GM23248 (cell line): ENCODE data around the gene PTPRR.

ENCODE experiments used
- EZH2 ChIP-seq: fragments of 200-600 bp; sonication (generic); IDR thresholded peaks from 2 replicates; pipeline ENCODE4 v1.6.1; 2018; ENCODE audit warnings: antibody characterized with exemption, mild to moderate bottlenecking; ENCODE audit not compliant: insufficient read depth, poor library complexity, severe bottlenecking
- EZH2phosphoT487 ChIP-seq: fragments of 200-600 bp; sonication (generic); IDR thresholded peaks from 2 replicates; pipeline ENCODE4 v1.6.1; 2018; ENCODE audit warnings: antibody characterized with exemption, moderate library complexity, mild to moderate bottlenecking, low read depth; ENCODE audit not compliant: insufficient read depth

DNA sequence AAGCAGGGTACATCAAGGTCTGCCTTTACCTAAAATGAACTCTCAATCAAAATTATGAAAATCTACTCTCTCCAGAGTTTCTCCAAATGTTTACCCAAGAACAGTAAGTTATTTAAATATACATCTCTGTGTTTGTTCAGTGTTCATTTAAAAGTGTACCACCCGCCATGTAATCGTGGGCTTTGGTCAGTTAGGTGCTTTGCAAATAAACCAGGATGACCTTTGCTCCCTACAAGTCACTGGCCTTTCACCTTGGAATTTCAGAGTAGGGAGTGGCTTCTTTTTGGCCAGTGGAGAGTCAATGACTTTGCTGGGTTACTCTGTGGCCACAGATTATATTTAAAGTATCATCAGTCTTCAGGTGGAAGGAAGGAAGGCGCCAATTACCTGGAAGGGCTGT is 208.7 kb downstream of the PTPRR start:
- TF ChIP-seq EZH2phosphoT487 (no peak), EZH2 (no peak)
